Measurements from ENCODE around the gene ENDOU. TPM values are rescaled to one million over a fixed set of nuclear protein-coding genes. Genes with fewer than 3 reads are reported as not detected.

The ENDOU gene
- polyA plus RNA-seq, 1 of the 3 experiments (the other 2 are of a cell fraction), result not detected

DNA sequence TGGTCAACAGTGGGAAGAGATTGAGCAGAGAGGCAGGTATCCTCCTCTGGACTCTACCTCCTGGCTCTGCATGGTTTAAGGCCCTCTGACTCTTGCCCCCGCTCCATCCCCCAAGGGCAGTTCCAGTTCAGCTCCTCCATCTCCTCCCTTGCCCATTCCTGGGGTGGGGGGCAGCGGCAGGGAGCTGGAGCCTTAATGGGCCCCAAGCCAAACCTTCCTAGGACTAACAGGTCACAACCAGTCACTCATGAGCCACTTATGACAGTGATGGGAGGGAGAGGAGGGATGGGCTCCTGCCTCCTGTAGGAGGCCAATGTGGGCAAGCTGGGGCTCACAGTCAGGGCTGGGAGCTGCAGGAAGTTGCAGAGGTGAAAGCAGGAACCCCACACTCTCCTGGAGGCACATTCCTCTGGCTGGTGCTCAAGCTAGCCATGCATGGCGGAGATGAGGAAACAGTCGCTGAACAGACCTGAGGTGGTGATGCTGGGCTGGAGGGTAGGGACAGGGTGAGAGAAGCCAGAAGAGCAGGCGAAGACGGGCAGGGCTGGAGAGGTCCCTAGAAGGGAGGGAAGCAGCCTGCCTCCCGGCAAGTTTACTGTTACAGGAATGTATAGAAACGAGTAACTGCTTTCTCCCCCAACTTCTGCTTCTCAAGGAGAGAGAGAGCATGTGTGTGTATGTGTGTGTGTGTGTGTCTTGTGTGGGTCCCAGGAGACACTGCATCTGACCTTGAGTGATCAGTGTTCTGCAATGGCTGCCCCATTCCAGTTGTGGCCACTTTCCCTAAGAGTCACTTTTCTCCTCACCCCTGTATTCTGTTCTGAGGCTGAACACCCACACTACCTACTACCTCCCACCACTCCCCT lies 38.4 kb upstream of the ENDOU start (continued):
- TF ChIP-seq, protein P1, sequence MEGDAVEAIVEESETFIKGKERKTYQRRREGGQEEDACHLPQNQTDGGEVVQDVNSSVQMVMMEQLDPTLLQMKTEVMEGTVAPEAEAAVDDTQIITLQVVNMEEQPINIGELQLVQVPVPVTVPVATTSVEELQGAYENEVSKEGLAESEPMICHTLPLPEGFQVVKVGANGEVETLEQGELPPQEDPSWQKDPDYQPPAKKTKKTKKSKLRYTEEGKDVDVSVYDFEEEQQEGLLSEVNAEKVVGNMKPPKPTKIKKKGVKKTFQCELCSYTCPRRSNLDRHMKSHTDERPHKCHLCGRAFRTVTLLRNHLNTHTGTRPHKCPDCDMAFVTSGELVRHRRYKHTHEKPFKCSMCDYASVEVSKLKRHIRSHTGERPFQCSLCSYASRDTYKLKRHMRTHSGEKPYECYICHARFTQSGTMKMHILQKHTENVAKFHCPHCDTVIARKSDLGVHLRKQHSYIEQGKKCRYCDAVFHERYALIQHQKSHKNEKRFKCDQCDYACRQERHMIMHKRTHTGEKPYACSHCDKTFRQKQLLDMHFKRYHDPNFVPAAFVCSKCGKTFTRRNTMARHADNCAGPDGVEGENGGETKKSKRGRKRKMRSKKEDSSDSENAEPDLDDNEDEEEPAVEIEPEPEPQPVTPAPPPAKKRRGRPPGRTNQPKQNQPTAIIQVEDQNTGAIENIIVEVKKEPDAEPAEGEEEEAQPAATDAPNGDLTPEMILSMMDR (IDR thresholded peaks at IDR 0.05), result no peak
- no peak for TF ChIP-seq EP300 (IDR thresholded peaks at IDR 0.05; ENCODE audit: borderline replicate concordance in 1 of 2, low read depth in 1 of 2, low read length in 1 of 2)
- TF ChIP-seq JUND (IDR thresholded peaks at IDR 0.05), result no peak
- TF ChIP-seq SMC3 (IDR thresholded peaks at IDR 0.05; ENCODE audit: low read depth, low read length), result no peak
- TF ChIP-seq, protein P2, sequence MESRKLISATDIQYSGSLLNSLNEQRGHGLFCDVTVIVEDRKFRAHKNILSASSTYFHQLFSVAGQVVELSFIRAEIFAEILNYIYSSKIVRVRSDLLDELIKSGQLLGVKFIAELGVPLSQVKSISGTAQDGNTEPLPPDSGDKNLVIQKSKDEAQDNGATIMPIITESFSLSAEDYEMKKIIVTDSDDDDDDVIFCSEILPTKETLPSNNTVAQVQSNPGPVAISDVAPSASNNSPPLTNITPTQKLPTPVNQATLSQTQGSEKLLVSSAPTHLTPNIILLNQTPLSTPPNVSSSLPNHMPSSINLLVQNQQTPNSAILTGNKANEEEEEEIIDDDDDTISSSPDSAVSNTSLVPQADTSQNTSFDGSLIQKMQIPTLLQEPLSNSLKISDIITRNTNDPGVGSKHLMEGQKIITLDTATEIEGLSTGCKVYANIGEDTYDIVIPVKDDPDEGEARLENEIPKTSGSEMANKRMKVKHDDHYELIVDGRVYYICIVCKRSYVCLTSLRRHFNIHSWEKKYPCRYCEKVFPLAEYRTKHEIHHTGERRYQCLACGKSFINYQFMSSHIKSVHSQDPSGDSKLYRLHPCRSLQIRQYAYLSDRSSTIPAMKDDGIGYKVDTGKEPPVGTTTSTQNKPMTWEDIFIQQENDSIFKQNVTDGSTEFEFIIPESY (IDR thresholded peaks at IDR 0.05; ENCODE audit: borderline replicate concordance, low read depth), result no peak
- TF ChIP-seq FOXM1 (IDR thresholded peaks at IDR 0.05; ENCODE audit: low read depth), result no peak
- no peak for TF ChIP-seq ELF1 (IDR thresholded peaks at IDR 0.05)
- no peak for TF ChIP-seq SIN3A (IDR thresholded peaks at IDR 0.05; ENCODE audit: borderline replicate concordance, low read depth, low read length)
- no peak for TF ChIP-seq POLR2AphosphoS5 (IDR thresholded peaks at IDR 0.05; ENCODE audit: low read depth, low read length)
- TF ChIP-seq, protein P3, sequence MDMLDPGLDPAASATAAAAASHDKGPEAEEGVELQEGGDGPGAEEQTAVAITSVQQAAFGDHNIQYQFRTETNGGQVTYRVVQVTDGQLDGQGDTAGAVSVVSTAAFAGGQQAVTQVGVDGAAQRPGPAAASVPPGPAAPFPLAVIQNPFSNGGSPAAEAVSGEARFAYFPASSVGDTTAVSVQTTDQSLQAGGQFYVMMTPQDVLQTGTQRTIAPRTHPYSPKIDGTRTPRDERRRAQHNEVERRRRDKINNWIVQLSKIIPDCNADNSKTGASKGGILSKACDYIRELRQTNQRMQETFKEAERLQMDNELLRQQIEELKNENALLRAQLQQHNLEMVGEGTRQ (IDR thresholded peaks at IDR 0.05; ENCODE audit: borderline replicate concordance, low read depth, low read length), result no peak

DNA sequence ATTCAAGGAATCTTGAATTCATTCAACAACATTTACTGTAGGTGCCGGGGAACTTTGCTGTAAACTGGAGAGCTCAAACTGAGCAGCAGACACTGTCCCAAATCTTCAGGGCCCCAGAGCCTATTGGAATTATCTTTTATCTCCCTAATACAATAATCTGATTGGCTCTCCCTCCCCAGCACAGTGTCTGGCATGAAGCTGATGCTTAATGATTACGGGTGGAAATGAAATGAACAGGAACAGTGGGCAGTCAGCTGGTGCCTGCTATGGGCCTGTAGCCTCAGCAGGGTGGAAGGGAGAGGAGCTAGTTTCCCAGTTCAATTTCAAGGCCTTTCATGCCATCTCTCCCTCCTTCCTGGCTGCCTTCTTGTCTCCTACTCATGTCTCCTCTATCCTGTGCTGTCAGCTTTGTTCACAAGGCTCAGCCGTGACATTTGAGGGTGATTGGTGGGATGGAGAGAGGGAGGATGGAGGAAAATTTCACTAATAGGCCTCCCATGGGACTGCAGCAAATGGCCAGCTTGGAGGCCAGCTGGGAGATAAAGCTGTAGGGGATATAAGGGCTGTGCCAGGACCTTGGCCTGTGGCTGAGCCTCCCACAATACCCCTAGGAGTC lies 37.7 kb upstream of the ENDOU start:
- Histone ChIP-seq H3K4me2 (no peak overlapping the region), H3K27me3 (ENCODE audit: insufficient read depth) (no peaks in the 10 kb centered on the region), H3K36me3 (replicated peaks in 1 of 2; ENCODE audit: control insufficient read depth in 1 of 2, insufficient read depth in 2 of 2, low read length in 1 of 2) (no peaks in the 10 kb centered on the region), H3K9me3 (no peaks in the 10 kb centered on the region), H3K4me3 (ENCODE audit: low read depth in 2 of 2, low read length in 1 of 2) (no peak overlapping the region), H3K9ac (no peak overlapping the region), H3K79me2 (ENCODE audit: insufficient read depth) (no peaks in the 10 kb centered on the region), H3K27ac (ENCODE audit: low read depth in 2 of 2, low read length in 1 of 2) (peak overlapping the region in 1 of 2 experiments; percentile 82; a peak in 2 of 4 replicates), H2AFZ (ENCODE audit: low read depth) (no peak overlapping the region), H4K20me1 (ENCODE audit: insufficient read depth) (no peaks in the 10 kb centered on the region), H3K4me1 (ENCODE audit: control insufficient read depth in 1 of 2, insufficient read depth in 2 of 2, low read depth in 1 of 2, low read length in 1 of 2) (peaks cover 0 to 48% of the 10 kb centered on the region in 2 experiments; a peak in 2 of 4 replicates), H3K9me2 (no peaks in the 10 kb centered on the region), H3F3A (replicated peaks; ENCODE audit: insufficient read depth) (no peaks in the 10 kb centered on the region)
- peak; percentile 75 for DNase-seq
- ChIA-PET CTCF (interaction anchor here (0.7 to 18.0 kb wide), 10 partner anchors 10 to 77 kb away, joined by 3 to 435 read pairs (median 6); partner anchors contain the start of gene SLC48A1), POLR2A (interaction anchor here (0.8 to 1.3 kb wide), 3 partner anchors 11 to 26 kb away, joined by 3 to 7 read pairs (median 3); no protein-coding TSS in a partner anchor)
- 64% methylated on average over 3 of the region's 3 CpGs for WGBS (ENCODE audit: low lambda C conversion rate)
- TF ChIP-seq, protein P4, sequence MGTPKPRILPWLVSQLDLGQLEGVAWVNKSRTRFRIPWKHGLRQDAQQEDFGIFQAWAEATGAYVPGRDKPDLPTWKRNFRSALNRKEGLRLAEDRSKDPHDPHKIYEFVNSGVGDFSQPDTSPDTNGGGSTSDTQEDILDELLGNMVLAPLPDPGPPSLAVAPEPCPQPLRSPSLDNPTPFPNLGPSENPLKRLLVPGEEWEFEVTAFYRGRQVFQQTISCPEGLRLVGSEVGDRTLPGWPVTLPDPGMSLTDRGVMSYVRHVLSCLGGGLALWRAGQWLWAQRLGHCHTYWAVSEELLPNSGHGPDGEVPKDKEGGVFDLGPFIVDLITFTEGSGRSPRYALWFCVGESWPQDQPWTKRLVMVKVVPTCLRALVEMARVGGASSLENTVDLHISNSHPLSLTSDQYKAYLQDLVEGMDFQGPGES (IDR thresholded peaks at IDR 0.05; ENCODE audit: low read depth, low read length), result no peak
- TF ChIP-seq EP300 (IDR thresholded peaks at IDR 0.05; ENCODE audit: borderline replicate concordance in 1 of 2, low read depth in 1 of 2, low read length in 1 of 2), result peak in 1 of 2 experiments; percentile 92; a peak in 2 of 4 replicates
- peak; percentile 27; the same call in 1 of the 2 replicates for TF ChIP-seq RFX5 (IDR thresholded peaks at IDR 0.05; ENCODE audit: low read length)
- TF ChIP-seq, protein P3 (IDR thresholded peaks at IDR 0.05; ENCODE audit: borderline replicate concordance, low read depth, low read length), result no peak
- TF ChIP-seq RCOR1 (IDR thresholded peaks at IDR 0.05; ENCODE audit: low read length), result peak; percentile 94
- TF ChIP-seq MXI1 (IDR thresholded peaks at IDR 0.05; ENCODE audit: low read depth, low read length), result no peak
- TF ChIP-seq, protein P1 (IDR thresholded peaks at IDR 0.05), result no peak
- no peak for TF ChIP-seq JUND (IDR thresholded peaks at IDR 0.05)
- peak; percentile 99 for TF ChIP-seq GATA2 (CRISPR knock-in tag; IDR thresholded peaks at IDR 0.05)
- TF ChIP-seq FOSL2 (IDR thresholded peaks at IDR 0.05; ENCODE audit: borderline replicate concordance, low read depth), result no peak
